GM18951 (cell line): ENCODE results near the gene CD244.

Source experiments
- POLR2A ChIP-seq: IDR thresholded peaks from 4 replicates; pipeline ENCODE4 v1.6.1; 2011; ENCODE audit warnings: mild to moderate bottlenecking; ENCODE audit not compliant: insufficient read length, insufficient read depth; ENCODE audit errors: extremely low read depth
- in situ Hi-C: fragments of 300-500 bp; cut with MboI; formaldehyde crosslinking; loops from one replicate; pipeline ENCODE4 v1.12.0; 2022; ENCODE audit warnings: low sequenced_read_pairs, mixed read lengths, inconsistent platforms; ENCODE audit not compliant: unreplicated experiment

CD244 gene

DNA sequence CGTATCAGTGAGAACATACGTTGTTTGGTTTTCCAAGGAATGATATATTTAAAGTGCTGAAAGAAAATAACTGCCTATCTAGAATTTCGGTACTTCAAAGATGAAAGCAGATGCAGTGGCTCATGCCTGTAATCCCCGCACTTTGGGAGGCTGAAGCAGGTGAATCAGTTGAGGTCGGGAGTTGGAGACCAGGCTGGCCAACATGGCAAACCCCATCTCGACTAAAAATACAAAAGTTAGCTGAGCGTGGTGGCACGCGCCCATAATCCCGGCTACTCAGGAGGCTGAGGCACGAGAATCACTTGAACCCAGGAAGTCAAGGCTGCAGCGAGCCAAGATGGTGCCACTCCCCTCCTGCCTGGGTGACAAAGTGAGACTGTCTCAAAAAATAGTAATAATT is 16.4 kb downstream of the CD244 start:
- no peak for TF ChIP-seq POLR2A
- in situ Hi-C loops: no loop called here

- in situ Hi-C loops: no loop called here
Measured at GRCh38 chr1:160844447-160845232, 18.0 kb downstream of the CD244 start.

GRCh38 chr1:160841079-160841478 is 21.6 kb downstream of the CD244 start:
- in situ Hi-C loops: no loop called here
- TF ChIP-seq POLR2A: no peak

More at GRCh38 chr1:160844447-160845232, 18.0 kb downstream of the CD244 start:
- TF ChIP-seq POLR2A: no peak

DNA sequence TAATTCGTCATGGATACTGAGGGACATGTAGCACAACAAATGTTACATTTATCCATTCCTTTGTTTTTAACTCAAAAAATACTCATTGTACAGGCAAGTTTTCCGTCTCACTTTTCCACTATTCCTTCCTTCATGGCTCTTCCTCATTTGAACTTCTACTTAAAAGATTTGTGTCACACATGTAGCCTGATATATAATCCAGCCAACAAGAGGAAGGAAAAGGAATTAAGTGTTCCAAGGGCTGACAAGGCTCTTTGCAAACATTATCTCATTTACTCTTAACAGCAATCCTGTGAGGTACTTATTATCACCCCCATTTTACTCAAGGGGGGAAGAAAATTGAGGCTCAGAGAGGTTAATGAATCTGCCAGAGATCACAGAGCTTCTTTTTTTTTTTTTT is 22.9 kb downstream of the CD244 start:
- in situ Hi-C loops: no loop called here
- TF ChIP-seq POLR2A: no peak

GRCh38 chr1:160838888-160839287 is 23.8 kb downstream of the CD244 start:
- in situ Hi-C loops: no loop called here
- no peak for TF ChIP-seq POLR2A

DNA sequence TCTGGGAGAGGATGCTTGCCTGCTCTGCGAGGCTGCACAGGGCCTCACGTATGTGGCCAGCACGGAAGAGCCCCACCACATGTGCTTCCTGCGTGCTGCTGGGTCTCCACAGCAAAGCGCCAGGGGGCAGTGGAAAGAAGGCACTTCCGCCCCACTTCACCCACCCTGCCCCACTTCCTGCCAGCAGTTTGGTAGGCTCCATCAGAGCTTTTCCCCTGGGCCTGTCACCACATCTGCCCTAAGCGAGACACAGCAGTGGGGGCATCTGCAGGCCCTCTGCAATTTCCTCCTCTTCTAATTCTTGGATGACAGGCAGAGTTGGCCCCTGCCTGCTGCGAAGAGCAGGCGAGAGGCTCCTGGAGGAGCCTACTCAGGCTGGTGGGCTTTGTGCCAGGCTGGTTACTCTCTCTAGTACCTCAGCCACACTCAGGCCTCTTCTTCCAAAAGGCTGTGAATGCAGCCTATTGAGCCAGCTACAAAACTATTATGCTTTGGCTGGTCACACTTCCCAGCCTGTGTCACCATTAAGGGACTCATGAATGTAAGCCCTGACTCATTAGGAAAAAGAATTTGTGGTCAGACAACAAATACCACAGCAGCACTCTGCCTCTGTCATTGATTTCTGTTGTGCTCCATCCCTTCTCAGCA is 25.0 kb downstream of the CD244 start:
- TF ChIP-seq POLR2A: peak; percentile 38
- in situ Hi-C loops: no loop called here

GRCh38 chr1:160836981-160837557 is 25.6 kb downstream of the CD244 start:
- in situ Hi-C loops: no loop called here
- no peak for TF ChIP-seq POLR2A

DNA sequence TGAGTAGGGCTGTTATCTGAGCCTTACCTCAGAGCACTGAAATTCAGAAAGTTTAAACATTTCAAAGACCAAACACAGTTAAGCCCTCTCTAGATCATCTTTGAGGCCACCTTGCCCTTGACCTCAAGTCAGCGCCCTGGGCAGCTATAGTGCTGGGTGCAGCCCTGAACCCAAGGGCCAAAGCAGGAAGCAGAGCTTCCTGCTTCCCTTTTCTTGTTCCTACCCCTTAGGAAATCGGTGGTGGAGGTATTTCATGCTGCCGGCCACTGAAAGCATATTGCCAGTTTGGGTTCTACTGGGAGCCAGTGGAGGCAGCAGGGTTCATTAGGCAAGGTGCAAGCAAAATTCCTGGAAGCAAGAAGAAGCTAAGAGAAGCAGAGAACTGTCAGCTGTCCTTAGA is 26.1 kb downstream of the CD244 start:
- in situ Hi-C loops: no loop called here
- no peak for TF ChIP-seq POLR2A

- no peak for TF ChIP-seq POLR2A
- in situ Hi-C loops: no loop called here
Measured at GRCh38 chr1:160835751-160836150, 26.9 kb downstream of the CD244 start.

DNA sequence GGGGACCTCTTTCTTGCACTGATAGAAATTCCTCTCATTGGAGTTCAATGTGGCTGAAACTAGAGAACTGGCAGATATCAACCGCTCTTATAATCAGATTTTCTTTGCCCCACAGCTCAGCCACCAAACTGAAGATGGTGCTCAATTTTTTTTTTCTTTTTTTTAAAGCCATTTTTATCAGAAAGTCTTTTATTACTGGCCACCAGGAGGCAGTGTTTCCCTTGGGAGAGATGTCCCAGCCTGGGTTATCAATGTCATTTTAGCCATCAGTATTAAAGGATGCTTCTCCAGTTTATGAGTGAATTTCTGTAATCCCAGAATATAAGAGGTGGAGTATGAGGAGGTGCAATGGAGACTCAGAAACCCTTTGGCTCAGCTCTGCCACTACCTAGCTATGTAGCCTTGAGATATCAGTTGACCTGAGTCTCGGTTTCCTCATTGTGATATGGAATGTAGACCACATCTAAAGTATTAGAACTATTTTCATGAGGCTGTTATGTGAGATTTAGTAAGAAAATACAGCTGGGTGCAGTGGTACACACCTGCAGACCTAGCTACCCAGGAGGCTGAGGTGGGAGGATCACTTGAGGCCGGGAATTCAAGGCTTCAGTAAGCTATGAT is 27.6 kb downstream of the CD244 start:
- in situ Hi-C loops: loop anchor here (5.0 kb wide), 1 partner anchor 117 kb away; the partner anchor contains the start of gene ITLN2
- TF ChIP-seq POLR2A: no peak

GRCh38 chr1:160830321-160831153 is 32.1 kb downstream of the CD244 start:
- TF ChIP-seq POLR2A: no peak
- in situ Hi-C loops: loop anchor here (5.0 kb wide), 1 partner anchor 122 kb away; the partner anchor contains the start of gene ITLN2

DNA sequence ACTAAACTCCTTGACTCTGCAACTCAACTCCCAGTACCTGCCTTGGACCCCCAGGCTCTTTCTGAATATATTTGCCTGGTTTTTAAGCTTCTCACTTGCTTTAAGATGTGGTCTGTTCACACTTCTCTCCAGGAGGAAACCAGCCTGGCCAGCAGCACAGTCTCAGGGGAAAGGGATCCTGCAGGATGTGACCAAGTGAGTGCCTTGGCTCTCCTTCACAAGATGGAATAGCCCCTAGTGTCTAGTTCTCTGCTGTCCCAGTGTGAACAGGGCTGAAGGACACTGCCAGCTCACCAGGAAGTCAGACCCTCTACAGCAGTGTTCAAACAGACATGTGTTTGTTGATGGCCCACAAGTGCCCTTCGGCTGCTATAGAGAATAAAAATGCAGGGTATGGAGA is 32.9 kb downstream of the CD244 start:
- in situ Hi-C loops: loop anchor here (5.0 kb wide), 1 partner anchor 123 kb away; the partner anchor contains the start of gene ITLN2
- TF ChIP-seq POLR2A: no peak
